NCI-H82 (cell line): Measurements from ENCODE around the gene TAC3.
"Not testable (repeated sequence)": the region's sequence is repeated elsewhere in the genome, so short reads cannot be mapped to it uniquely, and the experiment has no call there.

Experiments used
- DNase-seq: peaks from one replicate; lab custom pipeline; 2025; lab: John Stamatoyannopoulos, UW

Gene TAC3

DNA sequence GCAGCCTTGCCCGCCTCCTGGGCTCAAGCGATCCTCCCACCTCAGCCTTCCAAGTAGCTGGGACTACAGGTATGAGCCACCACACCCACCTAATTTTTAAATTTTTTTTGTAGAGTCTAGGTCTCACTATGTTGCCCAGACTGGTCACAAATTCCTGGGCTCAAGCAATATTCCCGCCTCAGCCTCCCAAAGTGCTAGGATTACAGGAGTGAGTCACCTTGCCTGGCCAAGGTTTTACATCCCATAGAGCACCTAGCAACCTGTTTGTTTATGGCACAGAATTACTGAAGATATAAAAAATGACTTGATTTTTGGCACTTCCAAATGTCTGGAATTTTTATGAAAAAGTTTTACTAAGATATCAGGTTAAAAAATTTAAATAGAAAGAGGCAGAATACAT lies 17.1 kb upstream of the TAC3 start:
- DNase-seq: no peak

DNA sequence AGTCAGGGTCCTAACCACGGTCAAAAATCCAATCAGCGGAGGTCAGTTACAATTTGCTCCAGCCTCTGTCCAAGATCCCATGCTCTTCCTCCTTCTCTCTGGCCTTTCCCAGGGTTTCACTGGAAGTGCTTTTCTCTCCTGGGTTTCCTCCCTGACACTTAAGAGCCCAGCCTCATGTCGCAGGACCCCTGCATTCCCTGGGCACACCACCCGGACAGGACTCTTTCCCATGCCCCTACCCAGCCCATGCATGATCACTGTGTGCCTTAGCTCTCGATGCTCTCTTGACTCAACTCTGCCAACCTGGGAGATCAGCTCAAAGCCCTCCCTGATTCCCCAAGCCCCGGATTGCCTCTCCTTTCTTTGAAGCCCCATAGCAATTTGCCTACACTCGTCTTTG lies 15.5 kb upstream of the TAC3 start:
- no peak for DNase-seq

DNA sequence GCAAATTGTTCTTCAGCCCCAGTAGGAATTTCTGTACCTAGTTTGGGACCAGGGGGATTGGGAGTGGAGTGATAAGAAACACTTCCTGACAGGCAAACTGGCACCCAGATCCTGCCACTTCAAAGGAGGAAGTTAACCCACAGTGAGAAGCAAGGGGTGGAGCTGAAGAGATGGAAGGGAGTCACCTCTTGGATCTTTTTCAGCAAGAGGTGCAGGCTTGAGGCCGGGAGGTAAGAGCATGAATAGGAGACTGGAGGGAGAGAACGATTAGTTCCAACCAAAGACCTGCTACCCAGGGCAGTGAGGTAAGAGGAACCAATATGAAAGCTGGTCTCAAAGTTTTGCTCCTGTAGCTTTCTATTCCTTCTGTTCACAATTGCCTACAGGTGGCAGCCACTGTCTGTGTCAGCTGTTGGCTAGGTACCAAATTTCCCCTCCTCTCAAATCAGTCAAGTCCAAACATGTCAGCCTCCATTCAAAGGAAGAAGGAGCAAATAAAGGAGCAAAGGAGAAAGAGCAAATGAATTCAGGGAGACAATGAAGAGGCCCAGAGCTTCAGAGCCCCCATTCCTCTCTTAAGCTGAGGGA lies 14.9 kb upstream of the TAC3 start:
- DNase-seq: peak; percentile 19

DNA sequence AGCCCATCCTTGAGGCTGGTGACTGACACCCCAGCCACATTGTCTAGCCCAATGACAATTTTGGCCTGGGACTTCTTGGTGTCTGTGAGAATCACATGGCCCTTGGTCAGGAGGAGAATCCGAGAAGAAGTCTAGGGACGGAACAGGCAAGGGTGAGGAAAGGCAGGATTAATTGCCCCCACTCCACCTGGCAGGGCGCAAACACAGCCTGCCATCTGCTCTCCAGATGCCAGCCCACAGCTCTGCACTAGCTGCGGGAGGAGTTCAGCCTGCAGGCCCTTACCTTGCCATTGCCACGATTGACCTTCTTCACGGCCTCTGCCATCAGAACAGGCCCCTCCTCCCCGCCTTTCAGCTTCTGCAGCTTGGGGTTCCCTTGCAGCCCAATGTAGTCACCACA lies 13.1 kb upstream of the TAC3 start:
- peak; percentile 52 for DNase-seq

DNA sequence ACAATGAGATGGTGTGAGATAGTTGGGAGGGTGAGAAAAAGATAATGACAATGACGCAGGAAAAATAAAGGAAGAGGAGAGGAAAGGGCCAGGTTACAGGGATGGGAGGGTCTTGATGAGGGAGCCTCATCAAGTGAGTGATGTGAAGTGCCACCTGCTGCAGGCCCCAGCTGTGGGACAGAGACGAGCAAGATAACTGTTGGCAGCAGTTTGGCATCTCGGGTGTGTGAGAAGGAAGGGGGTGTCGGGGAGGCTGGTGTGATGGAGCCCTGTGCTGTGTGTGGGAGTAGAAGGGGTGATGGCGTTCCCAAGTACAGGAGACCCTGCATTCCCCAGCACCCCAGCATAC lies 11.4 kb upstream of the TAC3 start:
- DNase-seq: no peak

DNA sequence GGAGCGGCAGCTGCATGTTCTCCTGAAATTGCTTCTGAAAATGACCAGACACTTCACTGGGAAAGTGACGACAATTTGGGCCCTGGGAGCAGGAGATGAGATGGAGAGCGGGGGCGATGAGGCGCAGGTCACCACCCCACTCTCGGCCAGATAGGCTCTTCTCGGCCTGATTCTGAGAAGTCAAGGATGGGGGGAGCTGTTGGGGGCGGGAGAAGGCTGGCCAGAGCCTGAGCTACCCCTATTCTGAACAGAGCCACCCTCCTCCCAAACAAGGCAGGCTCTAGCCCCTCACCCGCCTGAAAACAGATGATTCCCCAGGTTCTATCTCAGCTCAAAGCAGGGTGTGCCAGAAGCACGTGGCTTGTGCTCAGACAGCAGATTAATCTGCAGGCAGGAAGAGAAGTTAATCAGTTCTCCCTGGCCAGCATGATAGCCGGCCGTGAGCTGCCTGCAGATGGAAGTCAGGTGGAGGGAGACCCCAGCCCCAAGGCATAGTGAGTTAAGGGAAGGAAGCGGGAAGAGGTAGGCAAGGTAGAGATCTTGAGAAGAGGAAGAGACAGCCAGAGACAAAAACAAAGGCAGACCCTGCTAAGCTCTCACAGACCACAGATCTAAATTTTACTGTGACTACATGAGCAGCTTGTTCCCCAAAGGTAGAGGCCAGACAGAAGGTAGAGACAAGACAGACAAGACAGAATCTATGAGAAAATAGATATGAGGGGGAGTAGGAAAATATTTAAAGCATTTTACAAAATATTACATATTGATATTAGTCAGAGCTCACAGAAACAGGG lies 10.9 kb upstream of the TAC3 start:
- DNase-seq: peak; percentile 74

DNA sequence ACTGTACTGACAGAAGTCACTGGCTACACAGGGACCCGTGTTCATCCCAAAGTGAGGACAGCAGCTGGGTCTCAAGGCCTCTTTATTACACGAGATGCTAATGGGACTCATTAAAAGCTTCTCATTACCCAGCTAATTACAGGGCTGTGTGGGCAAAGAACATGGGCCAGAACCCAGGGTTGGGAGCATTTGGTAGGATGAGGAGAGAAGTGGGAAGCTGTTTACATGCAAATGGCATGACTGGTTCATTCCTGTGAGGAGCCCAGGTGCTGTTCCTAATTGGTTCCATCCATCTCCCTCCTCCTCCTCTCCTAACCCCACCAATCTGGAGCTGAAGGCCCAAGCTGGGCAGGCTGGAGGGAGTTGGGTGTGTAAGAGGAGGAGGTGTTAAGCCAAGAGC lies 8.9 kb upstream of the TAC3 start:
- DNase-seq: no peak

DNA sequence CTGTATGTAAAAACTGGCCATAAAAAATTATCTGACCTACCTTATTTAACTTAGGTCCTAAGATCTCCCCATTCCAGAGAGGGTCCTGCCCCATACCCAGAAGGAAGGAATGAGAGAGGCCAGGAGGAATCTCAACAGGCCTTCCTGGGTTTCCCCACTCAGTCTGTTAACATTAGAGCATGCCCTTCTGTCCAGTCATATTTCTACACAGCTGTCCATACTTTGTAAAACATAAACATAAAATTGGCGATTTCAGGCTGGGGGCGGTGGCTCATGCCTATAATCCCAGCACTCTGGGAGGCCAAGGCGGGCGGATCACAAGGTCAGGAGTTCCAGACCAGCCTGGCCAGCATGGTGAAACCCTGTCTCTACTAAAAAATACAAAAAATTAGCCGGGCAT lies 6.0 kb upstream of the TAC3 start:
- DNase-seq: not testable (repeated sequence)

DNA sequence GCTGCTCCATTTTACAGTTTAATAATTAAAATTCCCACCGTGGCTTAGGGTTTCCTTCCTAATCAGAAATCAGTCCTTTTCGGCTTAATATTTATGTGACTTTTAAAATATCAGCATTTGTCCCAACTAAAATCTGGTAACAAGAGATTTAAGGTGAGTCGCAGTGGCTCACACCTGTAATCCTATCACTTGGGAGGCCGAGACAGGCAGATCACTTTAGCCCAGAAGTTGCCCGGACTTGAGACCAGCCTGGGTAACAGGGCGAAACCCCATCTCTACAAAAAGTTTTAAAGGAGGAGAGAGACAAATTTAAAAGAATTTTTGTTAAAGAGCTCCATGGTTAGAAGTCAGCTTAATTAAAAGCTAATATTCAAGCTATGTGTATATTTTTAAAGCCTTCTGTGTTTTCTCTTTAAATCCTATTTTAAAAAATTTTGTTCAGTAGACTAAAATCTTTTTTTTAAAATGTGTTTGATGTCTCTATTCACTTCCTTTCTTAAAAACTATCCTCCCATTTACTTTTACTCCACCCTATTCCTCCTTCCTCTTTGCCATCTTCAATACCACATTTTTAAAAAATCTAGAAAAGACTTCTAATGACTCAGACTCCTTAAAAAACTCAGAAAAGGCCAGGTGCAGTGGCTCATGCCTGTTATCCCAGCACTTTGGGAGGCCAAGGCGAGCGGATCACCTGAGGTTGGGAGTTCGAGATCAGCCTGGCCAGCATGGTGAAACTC lies 3.8 kb upstream of the TAC3 start:
- no peak for DNase-seq

DNA sequence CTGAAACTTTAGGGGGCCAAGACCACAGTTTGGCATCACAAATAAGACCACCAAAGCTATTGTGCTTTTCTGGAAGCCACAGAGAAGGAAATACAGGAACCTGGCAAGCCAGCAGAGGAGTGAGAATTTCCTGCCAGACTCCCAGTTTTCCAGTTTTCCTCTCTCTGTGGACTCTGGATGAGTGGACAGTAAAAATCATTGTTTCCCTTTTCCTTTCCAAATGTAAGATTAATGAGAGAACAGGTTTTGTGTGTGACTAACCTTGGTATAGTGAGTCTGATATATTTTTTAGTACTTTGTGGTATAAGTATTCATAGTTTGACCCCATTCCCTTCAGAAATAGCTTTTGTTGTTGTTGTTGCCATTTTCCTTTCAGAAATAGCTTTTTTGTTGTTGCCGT lies 2.6 kb upstream of the TAC3 start:
- DNase-seq: no peak

DNA sequence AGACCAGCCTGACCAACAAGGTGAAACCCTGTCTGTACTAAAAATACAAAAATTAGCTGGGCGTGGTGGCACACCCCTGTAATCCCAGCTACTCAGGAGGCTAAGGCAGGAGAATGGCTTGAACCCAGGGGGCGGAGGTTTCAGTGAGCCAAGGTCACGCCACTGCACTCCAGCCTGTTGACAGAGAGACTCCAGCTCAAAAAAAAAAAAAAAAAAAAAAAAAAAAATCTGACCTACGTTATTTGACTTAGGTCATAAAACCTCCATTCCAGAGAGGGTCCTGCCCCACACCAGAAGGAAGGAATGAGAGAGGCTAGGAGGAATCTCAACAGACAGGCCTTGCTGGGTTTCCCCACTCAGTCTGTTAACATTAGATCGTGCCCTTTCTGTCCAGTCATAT lies 2.0 kb upstream of the TAC3 start:
- not testable (repeated sequence) for DNase-seq

DNA sequence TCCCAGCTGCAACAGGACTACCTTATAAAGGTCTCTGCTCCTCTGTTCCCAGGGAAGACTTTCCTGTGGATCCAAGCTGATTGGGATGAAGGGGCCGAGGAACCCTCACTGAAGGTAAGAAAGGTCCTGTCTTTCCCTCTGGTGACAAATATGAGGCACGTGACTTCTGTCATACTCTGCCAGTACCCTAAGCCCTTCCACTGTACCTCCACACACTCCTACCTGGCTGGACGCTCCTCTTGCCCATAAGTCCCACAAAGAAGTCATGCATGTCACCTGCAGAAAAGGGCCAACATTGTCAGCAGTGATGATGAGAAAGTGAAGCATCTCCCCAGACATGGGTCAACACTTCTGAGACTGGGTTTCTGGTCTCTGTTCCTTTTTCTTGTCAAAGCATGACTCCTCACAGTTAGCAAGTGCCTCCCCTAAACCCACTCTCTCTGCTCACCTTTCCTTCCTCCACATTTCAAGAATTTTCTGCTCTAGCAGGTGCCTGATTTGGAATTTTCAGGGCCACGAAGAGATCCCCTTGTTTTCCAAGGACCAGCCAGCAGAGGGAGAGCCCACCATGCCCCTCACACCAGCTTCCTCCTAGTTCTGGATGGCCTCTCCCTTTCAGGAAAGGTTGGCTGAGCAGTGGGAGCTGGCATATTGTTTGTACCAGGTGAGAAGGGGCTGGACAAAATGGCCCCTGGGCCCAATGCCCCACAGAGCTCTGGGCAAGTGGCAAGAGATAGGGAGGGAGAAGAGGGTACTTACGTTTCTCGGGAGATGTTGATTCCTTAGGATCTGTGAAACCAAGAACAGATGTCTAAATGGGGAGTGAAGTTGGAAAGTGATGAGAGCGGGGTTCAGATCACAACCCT lies 3.5 kb downstream of the TAC3 start:
- DNase-seq: peak; percentile 27

DNA sequence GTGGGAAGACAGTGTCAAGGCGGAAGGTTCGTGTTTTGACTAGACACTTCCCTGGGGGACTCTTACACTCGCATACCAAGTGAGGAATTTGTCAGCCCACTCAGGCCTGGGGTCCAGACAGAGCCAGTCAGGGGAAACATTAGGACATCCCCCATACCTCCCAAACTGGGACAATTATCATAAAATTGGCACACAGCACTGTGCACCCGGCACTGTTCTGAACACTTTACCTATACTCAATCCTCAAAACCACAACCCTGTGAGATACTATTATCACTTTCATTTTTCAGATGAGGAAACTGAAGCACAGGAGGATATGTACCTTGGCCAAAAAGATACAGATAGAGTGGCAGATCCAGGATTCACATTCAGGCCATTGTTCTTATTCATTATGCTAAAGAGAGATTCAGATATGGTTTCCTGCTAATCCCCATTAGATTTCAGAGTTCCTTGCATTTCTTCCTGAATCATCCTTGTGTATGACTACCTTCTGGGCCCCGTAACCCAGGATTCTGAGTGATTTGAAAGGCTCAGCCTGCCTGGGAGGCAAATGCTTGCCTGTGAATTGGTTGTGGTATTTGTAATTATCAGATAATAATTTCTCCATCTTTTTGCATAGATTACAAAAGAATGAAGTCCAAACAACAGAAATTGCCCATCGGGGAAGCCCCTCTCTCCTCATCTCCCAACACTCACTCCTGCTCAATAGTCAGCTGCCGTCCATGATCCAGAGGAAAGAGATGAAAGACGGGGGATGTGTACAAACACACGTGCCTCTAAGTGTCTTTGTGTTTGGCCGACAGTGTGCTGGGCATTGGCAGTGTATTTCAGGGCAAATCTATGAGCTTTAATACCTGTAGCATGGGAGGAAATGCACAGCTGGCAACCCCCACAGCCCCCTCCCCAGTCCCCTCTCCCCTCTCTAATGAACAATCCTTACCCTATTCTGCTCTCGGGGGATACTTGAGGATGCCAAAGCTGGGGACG lies 4.6 kb downstream of the TAC3 start:
- DNase-seq: no peak

DNA sequence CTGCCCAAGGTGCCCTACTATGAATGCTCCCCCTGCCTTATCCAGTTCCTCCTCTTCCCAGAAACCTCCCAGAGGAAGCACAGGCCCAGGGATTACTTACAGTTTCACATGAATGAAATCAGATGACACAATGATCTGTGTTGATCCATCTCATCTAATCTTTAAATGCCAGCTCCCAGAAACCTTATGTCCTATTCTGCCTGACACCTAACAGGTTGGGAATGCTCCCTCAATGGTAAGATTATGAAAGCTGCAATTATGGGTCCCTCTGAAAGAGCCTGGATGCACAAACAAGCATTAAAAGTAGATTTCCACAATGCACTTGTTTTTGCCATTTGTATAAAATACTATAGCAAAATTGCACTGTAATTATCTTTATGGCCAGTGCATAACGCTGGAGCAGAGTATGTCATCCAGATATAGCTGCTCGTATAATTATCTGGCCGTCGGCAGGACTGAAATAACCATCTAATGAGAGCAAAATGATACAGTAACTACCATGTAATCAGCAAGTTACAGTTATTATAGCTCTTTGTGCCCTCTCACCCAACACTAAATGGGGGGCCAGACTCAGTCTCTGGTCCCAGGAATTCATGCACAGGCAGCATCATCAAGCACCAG lies 5.6 kb downstream of the TAC3 start:
- no peak for DNase-seq

DNA sequence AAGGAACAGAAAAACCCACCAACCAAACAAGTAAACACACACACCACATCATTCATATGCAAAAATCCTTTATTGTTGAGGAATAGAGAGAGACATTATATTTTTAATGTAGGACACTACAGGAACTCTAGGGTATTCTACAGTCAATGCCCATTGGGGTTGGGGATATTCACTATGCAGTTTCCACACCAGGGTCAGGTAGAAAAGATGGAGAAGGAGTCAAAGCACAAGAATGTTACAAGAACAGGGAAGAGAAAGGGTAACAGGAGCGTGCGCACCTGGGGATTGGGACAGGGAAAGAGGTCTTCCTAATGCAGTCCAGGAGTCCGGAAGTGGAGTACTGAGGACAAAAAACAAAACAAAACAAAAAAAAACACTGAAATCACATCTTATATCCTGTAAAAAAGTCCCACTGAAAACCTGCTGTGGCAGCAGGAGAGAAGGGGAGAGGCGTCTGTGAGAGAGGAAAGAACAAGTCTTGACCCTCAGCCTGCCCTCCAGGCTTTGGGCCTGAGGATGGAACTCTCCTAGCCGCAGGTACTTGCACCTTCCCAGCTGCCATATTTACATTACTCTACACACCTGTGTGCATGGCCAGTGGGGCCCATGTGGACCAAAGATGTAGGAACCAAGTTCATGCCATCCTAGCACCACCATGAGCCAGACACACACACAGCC lies 6.2 kb downstream of the TAC3 start:
- no peak for DNase-seq

DNA sequence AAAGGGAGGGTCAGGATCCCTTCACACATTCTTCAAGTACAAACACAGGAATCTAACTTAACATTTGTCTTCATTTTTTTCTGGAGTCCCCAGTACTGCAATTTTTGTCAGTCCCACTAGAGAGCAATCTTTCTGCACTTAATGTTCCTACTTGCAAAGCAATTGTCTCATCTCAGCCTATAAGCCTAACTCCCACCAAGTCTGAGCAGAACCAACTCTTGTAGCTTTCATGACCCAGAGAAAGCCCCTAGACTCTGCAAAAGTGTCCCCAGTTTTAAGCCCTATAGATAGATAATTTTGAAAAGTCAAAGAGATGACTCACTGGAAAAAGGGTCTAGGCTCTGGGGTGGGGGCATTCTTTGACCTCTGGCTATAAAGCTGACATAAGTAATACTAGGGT lies 8.2 kb downstream of the TAC3 start:
- DNase-seq: peak; percentile 74

DNA sequence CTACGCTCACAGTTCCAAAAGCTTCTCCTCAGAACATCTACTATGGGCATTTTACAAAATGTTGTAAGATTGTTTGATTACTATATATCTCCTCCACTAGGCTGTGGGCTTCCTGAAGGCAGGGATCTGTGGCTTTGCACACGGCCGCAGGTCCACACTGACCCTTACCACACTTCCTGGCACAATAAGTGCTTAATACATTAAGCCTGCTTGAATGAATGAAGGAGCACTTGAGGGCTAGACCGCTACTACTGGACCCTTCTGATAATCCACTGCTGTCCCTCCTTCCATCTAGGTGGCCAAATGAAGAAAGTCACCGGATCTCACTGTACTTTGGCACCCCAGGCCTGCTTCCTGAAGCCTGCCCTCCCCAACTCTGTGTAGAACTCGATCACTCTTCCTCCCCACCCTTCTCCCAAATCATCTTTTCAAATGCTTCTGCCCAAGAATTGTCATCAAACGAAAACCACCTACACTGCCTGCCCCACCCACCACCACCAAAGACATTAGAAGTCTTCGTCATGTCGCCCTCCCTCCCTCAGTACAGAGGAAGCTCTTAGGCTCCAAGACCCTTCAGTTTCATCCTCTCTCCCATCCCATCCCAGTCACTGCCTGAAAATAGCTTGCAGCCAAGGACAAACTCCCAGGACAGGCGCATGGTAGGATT lies 9.4 kb downstream of the TAC3 start:
- no peak for DNase-seq

DNA sequence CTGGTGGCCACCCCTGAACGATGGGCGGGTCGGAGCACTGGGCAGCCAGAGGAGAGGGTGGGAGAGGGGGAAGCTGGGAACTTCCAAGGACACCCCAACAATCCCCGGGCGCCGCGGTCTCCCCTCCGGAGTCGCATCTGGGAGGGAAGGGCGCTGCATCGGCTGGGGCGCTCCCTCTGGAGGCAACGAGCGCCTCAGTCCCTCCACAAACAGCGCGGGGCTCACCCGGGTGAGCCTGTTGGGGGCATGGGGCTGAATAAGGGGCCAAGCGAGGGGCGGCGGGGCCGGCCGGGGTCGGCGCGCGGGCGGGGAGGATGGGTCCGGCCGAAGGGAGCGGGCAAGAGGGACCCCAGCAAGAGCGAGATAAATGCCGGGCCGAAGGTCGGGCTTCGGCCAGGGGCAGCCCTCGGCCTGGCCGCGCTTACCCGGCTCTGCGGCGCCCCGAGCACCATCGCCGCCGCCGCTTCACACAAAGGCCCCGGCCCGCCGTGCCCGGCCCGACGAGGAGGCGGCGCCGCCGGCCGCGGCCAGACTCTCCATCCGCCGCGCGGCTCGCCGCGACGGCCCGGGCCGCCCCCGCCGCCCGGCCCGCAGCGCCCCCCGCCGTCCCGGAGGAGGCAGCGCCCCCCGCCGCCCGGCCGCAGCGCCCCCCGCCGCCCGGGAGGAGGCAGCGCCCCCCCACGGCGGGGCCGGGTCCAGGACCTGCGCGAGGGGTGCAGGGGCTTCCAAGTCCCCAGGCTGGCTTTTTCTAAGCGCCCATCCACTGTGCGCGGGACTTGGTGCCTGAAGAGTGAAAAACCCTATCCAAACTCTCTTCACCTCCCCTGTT lies 10.1 kb downstream of the TAC3 start, which contains the start of gene ZBTB39:
Gene ZBTB39, minus strand, starts transcription at position 567 of the 829 bp plus-strand sequence. CDS start 1,629 bp downstream, outside the sequence.
- DNase-seq: peak; percentile 80
